SK-N-SH treated with all-trans-retinoic acid at 6 μM for 48 hours (cell line): ENCODE measurements around the gene HERC6.
"Not testable (repeated sequence)": the region's sequence is repeated elsewhere in the genome, so short reads cannot be mapped to it uniquely, and the experiment has no call there.

Experiments
- BACH2 ChIP-seq: fragments of 250-450 bp; sonication (Bioruptor Pico); IDR thresholded peaks from 2 replicates; pipeline ENCODE4 v1.9.0; 2021; ENCODE audit warnings: mild to moderate bottlenecking, borderline replicate concordance
- CREB5 ChIP-seq: fragments of 250-450 bp; sonication (Bioruptor Pico); IDR thresholded peaks from 2 replicates; pipeline ENCODE4 v1.5.1; 2020; ENCODE audit warnings: low read depth, mild to moderate bottlenecking, moderate library complexity
- CSDC2 ChIP-seq: fragments of 250-450 bp; sonication (Bioruptor Pico); IDR thresholded peaks from 2 replicates; pipeline ENCODE4 v1.5.0; 2020; ENCODE audit warnings: mild to moderate bottlenecking, moderate library complexity
- ISL1 ChIP-seq: fragments of 250-450 bp; sonication (Bioruptor Pico); IDR thresholded peaks from 2 replicates; pipeline ENCODE4 v2.1.2; 2022; ENCODE audit warnings: mild to moderate bottlenecking, moderate library complexity
- RARB ChIP-seq: fragments of 250-450 bp; sonication (Bioruptor Pico); IDR thresholded peaks from 2 replicates; pipeline ENCODE4 v1.8.0; 2021; ENCODE audit warnings: mild to moderate bottlenecking, moderate library complexity
- SNAI2 ChIP-seq: fragments of 250-450 bp; sonication (Bioruptor Pico); IDR thresholded peaks from 2 replicates; pipeline ENCODE4 v1.5.0; 2020; ENCODE audit warnings: mild to moderate bottlenecking, moderate library complexity
- TCF4 ChIP-seq: fragments of 250-450 bp; sonication (Bioruptor Pico); IDR thresholded peaks from 2 replicates; pipeline ENCODE4 v1.8.0; 2021; ENCODE audit warnings: mild to moderate bottlenecking, moderate library complexity, borderline replicate concordance
- TOX ChIP-seq: fragments of 250-450 bp; sonication (Bioruptor Pico); IDR thresholded peaks from 2 replicates; pipeline ENCODE4 v1.8.0; 2021; ENCODE audit warnings: mild to moderate bottlenecking, moderate library complexity, borderline replicate concordance
- TSHZ2 ChIP-seq: fragments of 250-450 bp; sonication (Bioruptor Pico); IDR thresholded peaks from 2 replicates; pipeline ENCODE4 v1.5.0; 2020; ENCODE audit warnings: mild to moderate bottlenecking, moderate library complexity
- ZC3H10 ChIP-seq: fragments of 250-450 bp; sonication (Bioruptor Pico); IDR thresholded peaks from 2 replicates; pipeline ENCODE4 v1.5.1; 2021; ENCODE audit warnings: mild to moderate bottlenecking, moderate library complexity
- ZFP3 ChIP-seq: fragments of 250-450 bp; sonication (Bioruptor Pico); IDR thresholded peaks from 2 replicates; pipeline ENCODE4 v1.5.0; 2020; ENCODE audit warnings: mild to moderate bottlenecking, moderate library complexity
- ZFP30 ChIP-seq: fragments of 450-650 bp; formaldehyde crosslinking; IDR thresholded peaks from 2 replicates; pipeline ENCODE4 v1.5.0; 2022; ENCODE audit warnings: mild to moderate bottlenecking, moderate library complexity
- ZNF70 ChIP-seq: fragments of 450-650 bp; formaldehyde crosslinking; IDR thresholded peaks from 2 replicates; pipeline ENCODE4 v1.5.0; 2020; ENCODE audit warnings: mild to moderate bottlenecking, moderate library complexity
- ZNF8 ChIP-seq: fragments of 450-650 bp; formaldehyde crosslinking; IDR thresholded peaks from 2 replicates; pipeline ENCODE4 v1.5.0; 2020; ENCODE audit warnings: mild to moderate bottlenecking, moderate library complexity

GRCh38 chr4:88348761-88349160 is 29.9 kb upstream of the HERC6 start:
- not testable (repeated sequence) for TF ChIP-seq ZFP30 (CRISPR knock-in tag); TCF4; ZNF70; SNAI2 (CRISPR knock-in tag); TSHZ2 (CRISPR knock-in tag); RARB (CRISPR knock-in tag); ZFP3 (CRISPR knock-in tag); CSDC2; TOX (CRISPR knock-in tag); ZNF8; BACH2 (CRISPR knock-in tag); ZC3H10; ISL1 (CRISPR knock-in tag); CREB5 (CRISPR knock-in tag)
